ENCODE measurements around the gene VWCE.

The VWCE gene

GRCh38 chr11:61294717-61295595 is at the start of gene VWCE:
VWCE (minus strand) TSS chr11:61295316; CDS start chr11:61295037, 279 bp downstream.
- peak; percentile 67 to 73 for DNase-seq

GRCh38 chr11:61343792-61344745 is 49.0 kb upstream of the VWCE start:
- no peak for DNase-seq

GRCh38 chr11:61342207-61342803 is 47.2 kb upstream of the VWCE start:
- DNase-seq = no peak

DNA sequence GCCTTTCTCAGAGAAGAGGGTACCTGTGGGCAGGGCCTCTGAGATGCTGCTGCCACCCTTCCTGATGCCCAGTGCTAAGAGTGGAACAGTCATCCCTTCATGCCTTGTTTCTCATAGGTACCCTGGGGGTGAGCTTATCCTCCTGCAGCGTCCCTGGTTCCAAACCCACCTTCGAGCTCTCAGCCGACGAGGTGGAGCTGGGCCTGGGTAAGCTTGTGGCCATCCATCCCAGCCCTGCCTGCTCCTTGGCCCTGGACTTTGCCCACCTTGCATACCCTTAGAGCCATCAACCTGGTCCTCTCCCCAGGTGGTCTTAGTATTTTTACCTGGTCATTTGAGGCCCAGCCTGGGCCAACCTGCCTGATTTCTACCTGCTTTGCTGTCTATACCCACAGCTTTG is 46.6 kb upstream of the VWCE start:
- no peak for DNase-seq

DNA sequence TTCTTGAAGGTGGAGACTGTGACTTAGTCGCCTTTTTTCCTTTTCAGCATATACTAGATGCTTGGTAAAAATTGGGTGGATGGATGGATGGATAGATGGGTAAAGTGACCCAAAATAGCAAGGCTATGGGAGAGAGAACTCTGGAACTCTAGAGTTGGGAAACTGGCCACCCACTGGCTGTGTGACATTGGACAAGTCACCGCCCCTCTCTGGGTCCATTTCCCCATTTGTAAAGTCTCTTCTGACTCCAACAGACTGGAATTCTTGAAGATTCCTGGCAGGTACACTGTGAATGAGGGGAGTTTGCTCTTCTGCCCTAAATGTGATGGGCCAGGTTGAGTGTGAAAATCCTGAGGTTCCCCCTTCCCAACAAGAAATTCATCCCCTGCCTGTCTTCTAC is 45.9 kb upstream of the VWCE start:
- no peak for DNase-seq

DNA sequence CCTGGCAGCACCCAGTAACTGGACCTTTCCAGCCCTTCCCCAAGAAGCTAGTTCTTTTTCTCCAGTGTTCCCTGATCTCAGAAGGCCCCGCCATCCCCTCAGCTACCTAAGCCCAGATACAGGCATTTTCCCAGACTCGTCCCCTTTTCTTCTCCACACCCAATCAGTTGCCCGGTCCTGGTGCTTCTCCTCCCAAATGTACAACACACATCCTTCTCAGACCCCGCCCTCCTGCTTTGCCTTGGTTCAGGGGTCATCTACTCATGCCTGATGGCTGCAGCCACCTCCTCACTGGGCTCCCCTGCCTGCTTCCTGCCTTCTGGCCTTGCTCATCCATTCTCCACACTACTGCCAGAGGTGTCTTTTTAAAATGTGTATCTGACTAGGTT is 44.4 kb upstream of the VWCE start:
- no peak for DNase-seq

DNA sequence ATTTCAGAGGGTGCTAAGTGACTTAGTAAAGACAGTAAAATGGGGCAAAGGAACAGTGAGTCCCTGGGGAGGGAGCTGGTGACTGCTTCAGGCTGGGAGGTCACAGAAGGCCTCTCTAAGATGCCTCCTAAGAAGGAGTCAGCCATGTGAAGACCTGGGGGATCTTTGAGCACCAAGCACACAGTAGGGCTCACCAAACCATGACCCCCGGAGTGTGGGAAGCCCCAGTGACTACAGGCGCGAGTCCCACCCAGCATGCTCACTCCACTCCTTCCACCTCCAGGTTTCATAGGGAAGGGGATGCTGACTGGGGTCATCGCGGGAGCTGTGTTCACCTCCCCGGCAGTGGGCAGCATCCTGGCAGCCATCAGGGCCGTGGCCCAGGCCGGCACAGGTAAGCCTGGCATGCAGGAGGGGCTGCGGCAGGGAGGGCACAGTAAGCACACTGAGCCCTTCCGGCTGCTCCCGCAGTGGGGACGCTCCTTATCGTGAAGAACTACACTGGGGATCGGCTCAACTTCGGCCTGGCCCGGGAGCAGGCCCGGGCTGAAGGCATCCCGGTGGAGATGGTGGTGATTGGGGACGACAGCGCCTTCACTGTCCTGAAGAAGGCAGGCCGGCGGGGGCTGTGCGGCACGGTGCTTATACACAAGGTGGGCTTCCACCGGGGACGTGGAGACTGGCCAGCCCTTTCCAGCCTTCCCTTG is 43.8 kb upstream of the VWCE start:
- DNase-seq = no peak

GRCh38 chr11:61337706-61338470 is 42.8 kb upstream of the VWCE start:
- DNase-seq = no peak

- DNase-seq = peak; percentile 90
Observed at GRCh38 chr11:61336171-61336935, 41.2 kb upstream of the VWCE start.

DNA sequence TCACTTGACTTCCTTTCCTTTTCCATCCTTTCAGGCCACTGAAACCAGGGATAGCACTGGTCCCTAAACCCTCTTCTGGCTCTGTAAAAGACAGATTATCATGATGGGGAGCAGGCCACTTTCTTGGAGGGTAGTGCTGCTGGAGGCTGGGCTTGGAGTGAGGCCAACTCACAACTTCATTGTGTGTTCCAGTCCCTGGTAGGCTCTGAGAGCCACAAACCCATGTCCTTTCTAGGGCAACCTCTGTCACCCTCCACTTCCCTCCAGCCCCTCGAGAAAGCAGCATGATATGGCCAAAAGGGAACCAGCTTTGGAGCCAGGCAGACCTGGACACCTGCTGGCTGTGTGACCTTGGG is 40.2 kb upstream of the VWCE start:
- DNase-seq = no peak

- DNase-seq = no peak
Observed at GRCh38 chr11:61334434-61335354, 39.6 kb upstream of the VWCE start.

- no peak for DNase-seq
Observed at GRCh38 chr11:61333550-61334433, 38.7 kb upstream of the VWCE start.

- peak; percentile 96 to 97 for DNase-seq
Observed at GRCh38 chr11:61332797-61333549, 37.9 kb upstream of the VWCE start, which contains the start of the genes DDB1 and TKFC. DDB1 (minus strand) TSS chr11:61333105; CDS start chr11:61332968, 137 bp downstream. TKFC (plus strand) TSS chr11:61333228; CDS start chr11:61334729, 1,501 bp downstream.

DNA sequence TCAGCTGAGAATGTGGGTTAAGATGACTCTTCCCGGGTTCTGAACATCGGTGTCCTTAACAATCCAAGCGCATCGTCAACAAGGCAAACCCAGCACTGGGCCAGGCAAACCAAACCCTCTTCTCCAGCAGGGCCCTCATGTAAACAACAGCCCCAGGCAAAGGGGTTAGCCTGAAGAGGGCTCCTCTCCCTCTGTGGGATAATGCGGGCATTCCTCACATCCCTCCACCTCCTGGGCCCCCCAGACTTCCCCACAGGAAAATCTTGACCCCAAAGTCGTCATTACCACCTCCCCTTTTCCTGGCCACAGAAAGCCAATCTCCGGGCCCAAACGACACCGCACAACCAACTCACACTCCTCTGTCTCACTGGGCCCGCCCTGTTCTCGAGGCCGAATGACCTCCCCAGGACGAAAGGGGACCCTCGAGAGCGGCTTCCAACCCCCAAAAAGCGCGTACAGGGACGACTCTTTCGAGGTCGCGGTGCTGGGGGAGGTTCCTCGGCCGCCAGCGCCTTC is 37.2 kb upstream of the VWCE start:
- DNase-seq = no peak

DNA sequence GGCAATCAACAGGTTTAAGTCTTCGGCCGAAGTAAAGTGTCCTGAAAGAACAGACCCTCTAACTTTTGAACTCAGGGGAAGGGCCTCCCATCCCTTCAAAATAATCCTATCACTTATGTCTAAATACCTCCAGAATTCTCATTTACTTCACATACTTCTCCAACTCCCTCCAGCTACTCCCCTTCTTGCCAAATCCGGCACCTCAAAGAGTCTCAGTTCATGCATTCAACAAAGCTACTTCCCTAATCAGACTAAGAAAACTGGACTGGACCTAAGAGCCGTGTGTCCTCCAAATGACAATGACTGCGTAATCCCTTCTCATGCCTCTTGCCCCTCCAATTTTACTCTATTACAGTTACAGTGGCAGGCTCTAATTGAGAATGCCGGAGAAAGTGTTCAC is 36.5 kb upstream of the VWCE start:
- no peak for DNase-seq

DNA sequence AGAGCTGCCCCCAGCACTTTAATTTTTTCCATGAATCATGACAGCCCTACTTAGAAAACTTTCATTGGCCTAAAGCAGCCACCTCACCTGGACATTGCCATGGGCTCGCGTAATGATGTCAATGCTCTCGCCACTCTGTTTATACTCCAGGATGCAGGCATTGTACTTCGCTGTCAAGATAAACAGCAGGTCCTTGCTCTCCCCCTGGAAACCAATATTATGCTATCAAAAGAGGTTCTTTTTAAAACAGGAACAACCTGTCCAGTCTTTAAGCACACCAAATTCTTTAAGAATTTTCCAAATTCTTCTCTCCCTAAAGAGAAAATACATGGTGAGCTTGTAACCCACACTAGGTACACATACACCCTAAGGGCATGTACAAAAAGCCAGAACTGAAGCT is 34.8 kb upstream of the VWCE start:
- DNase-seq = no peak

- DNase-seq = no peak
Observed at GRCh38 chr11:61328351-61328750, 33.2 kb upstream of the VWCE start.

DNA sequence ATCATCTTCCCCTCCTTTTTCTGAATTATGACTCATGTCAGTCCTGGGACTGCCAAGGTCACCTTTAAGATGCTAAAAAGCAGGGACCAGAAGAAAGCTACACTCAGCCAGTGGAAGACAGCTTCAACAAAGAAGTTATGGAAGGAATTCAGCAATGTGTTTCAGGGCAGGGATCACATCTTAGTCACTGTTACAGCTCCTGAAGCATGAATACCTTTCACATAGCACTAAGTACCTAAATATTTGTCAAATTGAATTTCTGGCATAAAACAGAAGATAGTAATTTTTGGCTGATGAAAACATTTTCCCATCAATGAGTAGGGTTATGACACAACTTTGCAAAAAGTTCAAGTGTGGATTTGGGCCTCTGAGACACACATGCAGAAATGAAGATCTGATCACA is 32.6 kb upstream of the VWCE start:
- DNase-seq = no peak

All from NCI-H2081 (cell line).